Panc1 (cell line): ENCODE data around the gene PCMTD2.

Experiments used
- CTCF ChIP-seq: fragments of 450-650 bp; IDR thresholded peaks from 2 replicates; pipeline ENCODE4 v1.5.1; 2017; ENCODE audit warnings: mild to moderate bottlenecking
- POLR2AphosphoS5 ChIP-seq: IDR thresholded peaks from 2 replicates; pipeline ENCODE4 v1.6.1; 2012; ENCODE audit warnings: mild to moderate bottlenecking, low read depth, low read length, moderate library complexity
- REST ChIP-seq, 2 experiments: IDR thresholded peaks; 2 replicates each; pipeline ENCODE4 v1.6.1; 2011 to 2012; ENCODE audit warnings: low read depth in 2 of 2, control low read depth in 1 of 2, low read length in 1 of 2, mild to moderate bottlenecking in 1 of 2, moderate library complexity in 1 of 2; ENCODE audit not compliant: insufficient read depth in 1 of 2
- SIN3A ChIP-seq: IDR thresholded peaks from 2 replicates; pipeline ENCODE4 v1.6.1; 2012; ENCODE audit warnings: low read depth, mild to moderate bottlenecking, low read length, moderate library complexity, borderline replicate concordance; ENCODE audit not compliant: insufficient read depth
- TCF7L2 ChIP-seq: IDR thresholded peaks from 2 replicates; pipeline ENCODE4 v1.6.1; 2011; ENCODE audit warnings: mild to moderate bottlenecking, low read depth, low read length, inconsistent platforms

DNA sequence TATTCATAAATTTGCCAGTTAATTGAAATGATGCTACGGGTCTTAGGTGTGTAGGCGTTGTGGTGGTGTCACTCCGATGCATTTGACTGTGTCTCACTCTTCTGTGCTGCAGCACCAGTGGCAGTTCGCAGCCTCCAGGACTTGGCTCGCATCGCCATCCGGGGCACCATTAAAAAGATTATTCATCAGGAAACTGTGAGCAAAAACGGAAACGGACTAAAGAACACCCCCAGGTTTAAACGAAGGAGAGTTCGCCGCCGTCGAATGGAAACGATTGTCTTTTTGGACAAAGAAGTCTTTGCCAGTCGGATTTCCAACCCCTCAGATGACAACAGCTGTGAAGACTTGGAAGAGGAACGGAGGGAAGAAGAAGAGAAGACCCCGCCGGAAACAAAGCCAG lies 17.6 kb downstream of the PCMTD2 start:
- TF ChIP-seq CTCF (no peak), POLR2AphosphoS5 (no peak), TCF7L2 (no peak), REST (IDR thresholded peaks at IDR 0.05; ENCODE audit: insufficient read depth in 1 of 2, low read depth in 2 of 2, low read length in 1 of 2) (no peak), SIN3A (no peak)
